SU-DHL-6 (cell line): ENCODE data around the gene ZFAND3.

Source experiments
- H2AFZ ChIP-seq: fragments of 200-600 bp; sonication (generic); 2 replicates; pipeline ENCODE4 v1.6.1; 2014; ENCODE audit warnings: low read depth, mild to moderate bottlenecking, moderate library complexity, mixed read lengths, antibody characterized with exemption, low read length; ENCODE audit not compliant: severe bottlenecking
- H3F3A ChIP-seq: fragments of 200-600 bp; shearing (Covaris generic); 2 replicates; pipeline ENCODE4 v1.6.0; 2016; ENCODE audit warnings: antibody characterized with exemption, mild to moderate bottlenecking; ENCODE audit not compliant: insufficient read depth
- H3K27ac ChIP-seq: fragments of 200-600 bp; sonication (generic); 2 replicates; pipeline ENCODE4 v1.5.1; 2016; ENCODE audit warnings: low read depth, mild to moderate bottlenecking, low read length, moderate library complexity, mixed read lengths
- H3K27me3 ChIP-seq: fragments of 200-600 bp; sonication (generic), shearing (Covaris generic); 2 replicates; pipeline ENCODE4 v1.6.0; 2014; ENCODE audit warnings: mild to moderate bottlenecking, low read length
- H3K36me3 ChIP-seq: fragments of 200-600 bp; sonication (generic); 2 replicates; pipeline ENCODE4 v1.6.1; 2014; ENCODE audit warnings: mild to moderate bottlenecking, low read length, mixed read lengths
- H3K4me2 ChIP-seq: fragments of 300-600, 200-600 bp; shearing (Covaris generic), sonication (generic); 2 replicates; pipeline ENCODE4 v1.6.0; 2014; ENCODE audit warnings: low read length, low read depth, mild to moderate bottlenecking; ENCODE audit not compliant: poor library complexity, severe bottlenecking
- H3K4me3 ChIP-seq: fragments of 200-600 bp; sonication (generic); 2 replicates; pipeline ENCODE4 v1.5.1; 2014; ENCODE audit warnings: antibody characterized with exemption, low read length, mild to moderate bottlenecking, mixed read lengths; ENCODE audit not compliant: insufficient read depth, poor library complexity, severe bottlenecking
- H3K79me2 ChIP-seq: fragments of 200-600 bp; sonication (generic); 2 replicates; pipeline ENCODE4 v1.6.1; 2014; ENCODE audit warnings: mild to moderate bottlenecking, low read length, moderate library complexity; ENCODE audit not compliant: insufficient read depth
- H3K9ac ChIP-seq: fragments of 200-600 bp; sonication (generic); 2 replicates; pipeline ENCODE4 v1.7.0; 2014; ENCODE audit warnings: mild to moderate bottlenecking, low read length
- H3K9me2 ChIP-seq: fragments of 200-600 bp; sonication (generic); replicated peaks from 2 replicates; pipeline ENCODE4 v1.6.1; 2014; ENCODE audit warnings: low read length; ENCODE audit not compliant: insufficient read depth
- H3K9me3 ChIP-seq: fragments of 200-600 bp; sonication (generic); 2 replicates; pipeline ENCODE4 v1.6.1; 2014; ENCODE audit warnings: low read length, mixed read lengths; ENCODE audit not compliant: insufficient read depth
- H4K20me1 ChIP-seq: fragments of 200-600 bp; sonication (generic); 2 replicates; pipeline ENCODE4 v1.6.1; 2014; ENCODE audit warnings: low read depth, mild to moderate bottlenecking, antibody characterized with exemption, low read length, moderate library complexity, mixed read lengths
- EZH2phosphoT487 ChIP-seq: fragments of 200-600 bp; sonication (generic), shearing (Covaris generic); conservative IDR thresholded peaks from 2 replicates; pipeline ENCODE4 v1.6.1; 2018; ENCODE audit warnings: mild to moderate bottlenecking, antibody characterized with exemption, low read length, moderate library complexity, mixed read lengths
- TF ChIP-seq, protein P1 (sequence below): fragments of 200-600 bp; sonication (generic); IDR thresholded peaks from one replicate; pipeline ENCODE4 v1.5.1; 2017; ENCODE audit warnings: antibody characterized with exemption, mild to moderate bottlenecking, low read length, moderate library complexity; ENCODE audit not compliant: insufficient read depth, poor library complexity, severe bottlenecking

Gene ZFAND3

DNA sequence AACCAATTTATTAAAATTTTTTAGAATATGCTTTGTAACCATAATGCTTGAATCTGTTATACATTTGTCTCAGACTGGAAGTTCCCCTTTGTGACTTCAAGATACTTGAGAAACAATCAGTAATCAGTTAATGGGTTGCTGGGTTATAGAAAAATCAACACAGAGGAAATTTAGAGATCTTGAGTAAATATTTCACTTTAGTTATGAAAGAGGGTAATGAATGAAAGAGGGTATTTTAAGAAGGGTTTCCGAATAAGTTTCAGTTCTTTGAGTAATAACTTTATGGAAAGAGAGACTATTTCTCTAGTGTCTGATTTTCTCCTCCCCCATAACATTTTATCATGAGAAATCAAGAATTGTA, 21.4 kb downstream of the ZFAND3 start:
- H3K4me2 ChIP-seq = no peak overlapping the region
- H3K4me3 ChIP-seq = no peak overlapping the region
- no peaks in the 10 kb centered on the region for H3K27me3 ChIP-seq
- no peaks in the 10 kb centered on the region for H3K36me3 ChIP-seq
- H3K79me2 ChIP-seq = peaks cover 75% of the 10 kb centered on the region
- no peak overlapping the region for H2AFZ ChIP-seq
- H3K9me2 ChIP-seq = no peaks in the 10 kb centered on the region
- no peak for TF ChIP-seq EZH2phosphoT487
- TF ChIP-seq, protein P1, sequence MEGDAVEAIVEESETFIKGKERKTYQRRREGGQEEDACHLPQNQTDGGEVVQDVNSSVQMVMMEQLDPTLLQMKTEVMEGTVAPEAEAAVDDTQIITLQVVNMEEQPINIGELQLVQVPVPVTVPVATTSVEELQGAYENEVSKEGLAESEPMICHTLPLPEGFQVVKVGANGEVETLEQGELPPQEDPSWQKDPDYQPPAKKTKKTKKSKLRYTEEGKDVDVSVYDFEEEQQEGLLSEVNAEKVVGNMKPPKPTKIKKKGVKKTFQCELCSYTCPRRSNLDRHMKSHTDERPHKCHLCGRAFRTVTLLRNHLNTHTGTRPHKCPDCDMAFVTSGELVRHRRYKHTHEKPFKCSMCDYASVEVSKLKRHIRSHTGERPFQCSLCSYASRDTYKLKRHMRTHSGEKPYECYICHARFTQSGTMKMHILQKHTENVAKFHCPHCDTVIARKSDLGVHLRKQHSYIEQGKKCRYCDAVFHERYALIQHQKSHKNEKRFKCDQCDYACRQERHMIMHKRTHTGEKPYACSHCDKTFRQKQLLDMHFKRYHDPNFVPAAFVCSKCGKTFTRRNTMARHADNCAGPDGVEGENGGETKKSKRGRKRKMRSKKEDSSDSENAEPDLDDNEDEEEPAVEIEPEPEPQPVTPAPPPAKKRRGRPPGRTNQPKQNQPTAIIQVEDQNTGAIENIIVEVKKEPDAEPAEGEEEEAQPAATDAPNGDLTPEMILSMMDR = no peak
- H3F3A ChIP-seq = no peaks in the 10 kb centered on the region; the same call in 1 of the 2 replicates
- H3K9me3 ChIP-seq = no peaks in the 10 kb centered on the region
- no peak overlapping the region for H3K27ac ChIP-seq
- H4K20me1 ChIP-seq = peaks cover 27% of the 10 kb centered on the region
- H3K9ac ChIP-seq = no peak overlapping the region

DNA sequence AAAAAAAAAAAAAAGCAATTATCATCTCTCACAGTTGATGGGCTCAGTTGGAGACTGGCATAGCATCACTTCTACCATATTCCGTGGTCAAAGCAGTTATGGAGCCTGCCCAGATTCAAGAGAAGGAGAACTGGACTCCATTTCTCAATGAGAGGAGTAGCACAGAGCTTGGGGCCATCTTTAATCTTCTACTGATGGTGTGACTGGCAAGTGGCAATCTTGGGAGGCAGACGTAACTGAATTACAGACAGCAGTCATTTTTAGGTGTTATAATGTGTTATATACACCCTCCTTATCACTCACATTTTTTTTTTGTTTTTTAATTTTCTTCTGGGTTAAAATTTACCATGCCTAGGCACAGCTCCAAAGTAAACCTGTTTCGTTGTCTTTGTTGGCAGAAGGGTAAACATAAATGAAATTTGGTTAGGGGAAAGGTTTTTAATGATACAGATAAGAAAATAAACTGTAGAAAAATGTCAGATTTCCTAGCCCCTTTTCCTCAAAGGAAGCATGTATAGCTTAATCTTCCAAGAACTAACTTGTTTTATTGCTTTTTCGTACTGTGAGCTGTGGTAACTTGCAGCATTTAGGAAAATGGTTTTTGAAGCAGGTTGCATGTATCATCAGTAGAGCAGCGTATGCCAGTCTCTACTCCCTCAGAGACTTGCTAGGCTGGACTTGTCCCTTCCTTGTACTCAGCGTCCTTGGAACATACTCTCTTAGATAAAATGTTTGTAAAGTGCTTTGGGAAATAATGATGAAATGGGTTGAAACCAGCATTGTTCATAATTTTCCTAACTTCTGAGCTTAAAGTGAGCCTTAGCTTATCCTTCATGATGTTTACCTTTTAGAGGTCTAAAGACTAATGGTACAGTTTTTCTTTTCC, 25.7 kb downstream of the ZFAND3 start:
- no peak overlapping the region for H3K4me2 ChIP-seq
- H3K36me3 ChIP-seq = no peaks in the 10 kb centered on the region
- no peak overlapping the region for H2AFZ ChIP-seq
- no peaks in the 10 kb centered on the region for H3F3A ChIP-seq
- H4K20me1 ChIP-seq = peaks cover 31% of the 10 kb centered on the region
- H3K27ac ChIP-seq = no peak overlapping the region
- H3K4me3 ChIP-seq = no peak overlapping the region
- H3K79me2 ChIP-seq = peaks cover 75% of the 10 kb centered on the region
- H3K9me3 ChIP-seq = no peaks in the 10 kb centered on the region
- H3K9ac ChIP-seq = no peak overlapping the region
- H3K9me2 ChIP-seq = no peaks in the 10 kb centered on the region
- no peaks in the 10 kb centered on the region for H3K27me3 ChIP-seq
- TF ChIP-seq, protein P1 = no peak
- no peak for TF ChIP-seq EZH2phosphoT487

DNA sequence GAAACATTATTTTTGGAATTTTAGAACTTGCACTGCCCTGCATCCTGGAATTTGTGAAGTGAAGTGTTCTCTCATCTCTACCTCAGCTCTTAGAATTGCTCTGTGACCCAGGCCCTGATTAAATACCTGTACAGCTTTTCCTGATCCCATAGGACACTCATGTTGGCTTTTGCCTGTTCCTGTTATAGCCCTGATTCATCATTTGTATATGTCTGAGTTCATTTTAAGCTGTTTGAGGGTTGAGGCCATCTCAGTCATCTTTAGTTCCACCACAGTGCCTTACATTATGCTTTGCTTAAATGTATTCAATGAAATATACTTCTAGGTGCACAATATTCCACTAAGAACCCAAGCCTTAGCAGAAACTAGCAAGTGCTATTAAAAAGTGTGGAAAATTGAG, 26.4 kb downstream of the ZFAND3 start:
- Histone ChIP-seq H2AFZ (no peak overlapping the region), H3K4me3 (no peak overlapping the region), H3K27me3 (no peaks in the 10 kb centered on the region), H3K79me2 (peaks cover 74% of the 10 kb centered on the region), H3K9ac (no peak overlapping the region), H3K4me2 (no peak overlapping the region), H3K27ac (no peak overlapping the region), H3F3A (no peaks in the 10 kb centered on the region), H4K20me1 (peaks cover 36% of the 10 kb centered on the region), H3K36me3 (no peaks in the 10 kb centered on the region), H3K9me2 (no peaks in the 10 kb centered on the region), H3K9me3 (no peaks in the 10 kb centered on the region)
- no peak for TF ChIP-seq EZH2phosphoT487
- TF ChIP-seq, protein P1 = no peak
